Fibroblast of skin of left quadriceps (primary cell): ENCODE results near the gene KLHL15.

ENCODE experiments used
- DNase-seq, 2 experiments: peaks; one replicate each; pipeline ENCODE4 v3.0.0-alpha.2; 2013; ENCODE audit warnings: low read depth in 2 of 2

KLHL15 gene

DNA sequence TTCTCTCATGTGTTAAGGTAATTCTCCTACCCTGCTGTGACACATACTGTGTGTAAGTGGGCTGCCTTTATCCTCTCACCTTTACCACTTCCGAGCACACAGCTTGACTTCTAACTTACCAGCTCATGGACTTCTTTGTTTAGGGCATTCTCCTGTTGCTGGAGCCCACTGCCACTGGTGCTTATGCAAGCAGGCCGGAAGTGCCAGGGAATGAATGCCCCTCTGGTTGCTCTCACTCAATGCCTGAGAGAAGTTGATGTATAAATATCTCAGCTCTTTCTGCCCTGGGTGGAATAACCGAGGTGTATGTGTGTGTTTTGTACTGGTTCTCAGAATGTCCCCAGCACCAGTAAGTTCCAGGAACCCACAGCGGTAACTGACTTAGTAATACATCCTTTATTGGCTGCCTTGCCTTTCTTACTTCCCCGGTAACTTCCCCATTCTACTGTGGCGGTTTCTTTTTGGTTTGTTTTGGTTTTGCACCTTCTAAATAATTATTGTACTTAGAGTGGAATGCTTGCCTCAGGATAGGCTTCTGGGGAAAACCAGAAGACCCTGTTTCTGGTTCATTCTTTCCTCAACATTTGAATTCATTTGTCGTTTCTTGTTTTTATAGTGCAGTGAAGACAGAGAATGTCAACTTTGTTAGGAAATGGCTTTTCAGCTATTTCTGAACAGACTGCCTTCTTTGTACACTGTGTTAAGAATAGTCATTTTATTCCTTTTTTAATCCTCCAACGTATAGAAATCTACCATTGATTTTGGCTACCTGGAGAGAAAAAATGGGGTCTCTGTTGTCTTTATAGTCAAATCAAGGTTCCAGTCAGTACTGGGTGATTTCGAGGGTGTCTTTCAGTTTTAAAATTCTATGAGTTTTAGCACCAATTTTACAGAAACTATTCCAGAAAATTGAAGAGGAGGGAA lies 73.7 kb downstream of the KLHL15 start:
- no peak for DNase-seq

DNA sequence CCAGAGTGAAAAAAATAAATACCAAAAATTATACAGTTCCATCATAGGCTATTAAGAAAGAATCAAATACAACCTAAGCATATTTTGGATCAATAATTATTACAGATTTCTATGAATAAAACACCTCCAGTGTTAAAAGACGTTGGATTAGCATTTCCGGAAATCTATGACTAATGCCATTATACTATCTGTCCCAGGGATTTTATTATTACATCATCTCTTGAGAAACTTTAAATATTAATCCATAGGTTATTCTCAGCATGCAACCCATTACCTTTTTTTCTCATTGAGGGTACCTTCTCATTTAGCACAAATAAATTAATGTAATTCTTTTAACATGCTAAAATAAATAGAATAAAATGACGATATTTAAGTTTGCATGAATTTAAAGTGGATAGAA lies 74.6 kb downstream of the KLHL15 start:
- no peak for DNase-seq

DNA sequence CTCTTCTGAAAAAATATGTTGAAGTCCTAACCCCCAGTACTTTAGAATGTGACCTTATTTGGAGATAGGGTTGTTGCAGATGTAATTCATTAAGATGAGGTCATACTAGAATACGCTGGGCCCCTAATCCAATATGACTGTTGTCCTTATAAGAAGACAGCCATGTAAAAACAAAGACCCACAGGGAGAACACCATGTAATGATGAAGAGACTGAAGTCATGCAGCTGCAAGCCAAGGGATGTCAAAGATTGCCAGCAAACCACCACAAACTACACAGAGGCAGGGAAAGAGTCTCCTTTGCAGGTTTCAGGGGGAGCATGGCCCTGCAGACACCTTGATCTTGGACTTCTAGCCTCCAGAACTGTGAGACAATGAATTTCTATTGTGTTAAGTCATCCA lies 81.8 kb downstream of the KLHL15 start:
- no peak for DNase-seq

DNA sequence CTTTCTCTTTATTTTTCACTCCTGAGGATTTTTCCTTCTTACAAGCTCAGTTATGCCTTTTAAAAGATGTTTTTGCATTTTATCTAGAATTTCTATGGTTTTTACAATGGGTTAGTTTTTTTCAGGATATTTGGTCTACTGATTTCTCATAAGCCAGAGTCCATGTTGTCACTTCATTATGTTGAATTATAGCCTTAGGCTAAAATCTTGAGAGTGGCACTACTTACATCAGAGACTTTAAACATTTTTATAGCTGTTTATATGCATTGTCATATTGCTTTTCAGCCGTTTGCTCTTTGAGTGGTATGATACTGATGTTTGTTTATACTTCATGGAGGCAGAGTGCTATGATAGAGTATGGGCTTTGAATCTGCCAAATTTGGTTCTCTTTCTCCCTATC lies 82.8 kb downstream of the KLHL15 start:
- DNase-seq, result no peak

DNA sequence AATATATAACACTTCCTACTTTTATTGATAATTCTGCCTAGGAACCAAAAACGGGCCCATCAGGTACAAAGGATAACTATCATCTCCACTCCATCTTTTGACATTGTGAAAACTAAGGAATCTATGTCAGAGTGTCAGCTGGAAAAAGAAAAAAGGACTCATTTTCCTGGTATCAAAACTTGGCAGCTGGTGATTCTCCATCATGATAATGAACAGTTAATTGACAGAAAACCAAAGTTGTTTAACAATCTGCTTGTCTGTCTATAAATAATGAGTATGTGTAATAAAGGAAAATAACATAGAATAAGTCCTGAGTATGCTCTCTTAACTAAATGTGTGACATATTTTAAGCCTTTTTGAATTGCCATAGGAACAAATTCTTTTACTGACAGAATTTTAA lies 87.8 kb downstream of the KLHL15 start:
- DNase-seq, result no peak

DNA sequence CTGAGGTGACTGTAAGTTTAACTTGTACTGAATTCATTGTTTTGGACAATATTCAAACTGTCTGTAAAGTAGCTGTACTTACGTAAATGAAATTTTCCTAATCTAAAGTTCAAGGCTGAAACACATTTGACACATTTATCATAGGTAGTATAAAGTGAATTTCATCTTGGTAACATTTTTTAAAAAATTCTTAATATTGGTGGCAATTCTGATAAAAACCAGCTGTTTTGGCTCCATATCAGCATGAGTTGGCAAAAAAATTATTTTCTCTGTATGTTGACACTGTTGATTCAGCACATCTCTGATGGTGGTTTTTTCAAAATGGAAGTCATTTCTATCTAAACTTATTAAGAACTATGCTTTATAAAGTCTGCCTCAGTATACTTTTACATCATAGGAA lies 88.3 kb downstream of the KLHL15 start:
- DNase-seq, result no peak

DNA sequence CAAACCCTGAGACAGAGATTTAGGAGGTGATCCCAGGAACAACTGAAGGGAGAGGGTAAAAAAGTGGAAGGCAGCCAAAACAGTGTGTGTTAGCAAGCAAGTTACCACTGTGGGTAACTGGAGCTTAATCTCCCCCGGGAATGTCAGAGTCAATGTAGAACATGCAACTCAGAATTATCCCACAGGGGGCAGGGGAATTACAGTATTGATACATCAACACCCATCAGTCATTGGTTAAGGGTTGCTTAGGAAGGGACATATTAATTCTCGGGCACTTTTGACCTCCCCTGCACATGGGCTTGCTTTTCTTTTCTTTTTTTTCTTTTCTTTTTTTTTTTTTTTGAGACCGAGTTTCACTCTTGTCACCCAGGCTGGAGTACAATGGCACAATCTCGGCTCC lies 89.9 kb downstream of the KLHL15 start:
- DNase-seq, result no peak

DNA sequence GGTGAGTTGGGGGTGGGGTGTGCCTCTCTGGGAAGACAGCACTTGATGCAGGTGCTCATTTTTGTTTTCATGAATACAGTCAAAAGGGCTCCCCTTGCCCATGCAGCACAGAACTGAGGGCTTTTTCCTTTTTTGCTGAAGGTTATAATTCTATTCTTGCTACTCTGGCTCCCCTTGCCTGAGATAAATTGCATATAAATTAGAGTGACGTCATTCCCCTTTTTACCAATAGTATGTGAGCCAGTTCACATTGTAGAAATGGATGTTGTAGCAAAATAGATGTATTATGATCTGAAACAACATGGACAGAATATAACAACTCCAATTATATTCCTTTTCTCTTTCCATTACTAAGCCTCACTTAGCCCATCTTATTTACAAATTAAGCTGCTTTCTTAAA lies 90.8 kb downstream of the KLHL15 start:
- DNase-seq, result no peak

DNA sequence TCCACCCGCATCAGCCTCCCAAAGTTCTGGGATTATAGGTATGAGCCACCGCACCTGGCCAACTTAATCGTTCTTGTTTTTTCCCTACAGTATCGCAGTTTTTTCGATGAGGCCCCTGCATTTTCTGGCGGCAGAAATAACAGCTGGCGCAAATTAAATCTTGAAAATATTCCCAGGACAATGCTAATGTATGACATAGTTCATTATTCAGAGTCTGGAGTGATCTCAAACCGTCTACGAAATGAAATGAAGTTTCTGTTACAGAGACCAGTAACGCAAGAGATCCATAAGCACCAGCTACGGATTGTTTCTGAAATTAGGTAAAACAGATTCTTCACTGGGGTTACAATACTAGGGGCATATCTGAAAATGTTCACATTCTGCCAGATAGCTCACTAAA lies 91.9 kb downstream of the KLHL15 start:
- no peak for DNase-seq
